Immature natural killer cell (primary cell): ENCODE data around the gene ST8SIA3. TPM values are rescaled to one million over a fixed set of nuclear protein-coding genes. Genes with fewer than 3 reads are reported as not detected.

Experiments used
- DNase-seq, 3 donors: peaks; one replicate each; pipeline ENCODE4 v3.0.0; 2022; ENCODE audit warnings: mixed read lengths in 1 of 3
- H3K27ac Mint-ChIP-seq, 6 donors: one replicate each; pipeline ENCODE4 v1.8.0; 2020; ENCODE audit warnings: mixed read lengths in 6 of 6, mild to moderate bottlenecking in 5 of 6, inconsistent platforms in 4 of 6, moderate library complexity in 3 of 6
- H3K27me3 Mint-ChIP-seq, 3 donors: one replicate each; pipeline ENCODE4 v1.8.0; 2020 to 2021; ENCODE audit warnings: low read depth in 3 of 3, mild to moderate bottlenecking in 3 of 3, mixed read lengths in 3 of 3, moderate library complexity in 3 of 3, inconsistent platforms in 1 of 3
- H3K36me3 Mint-ChIP-seq, 3 donors: one replicate each; pipeline ENCODE4 v1.8.0; 2020; ENCODE audit warnings: mixed read lengths in 3 of 3, inconsistent platforms in 2 of 3, mild to moderate bottlenecking in 2 of 3
- H3K4me1 Mint-ChIP-seq, 2 donors: one replicate each; pipeline ENCODE4 v1.8.0; 2020; ENCODE audit warnings: inconsistent platforms in 2 of 2, mild to moderate bottlenecking in 2 of 2, mixed read lengths in 2 of 2, moderate library complexity in 1 of 2
- H3K4me3 Mint-ChIP-seq, 5 donors: one replicate each; pipeline ENCODE4 v1.8.0; 2020; ENCODE audit warnings: mild to moderate bottlenecking in 5 of 5, mixed read lengths in 5 of 5, inconsistent platforms in 3 of 5, moderate library complexity in 3 of 5
- H3K9me3 Mint-ChIP-seq, 6 donors: one replicate each; pipeline ENCODE4 v1.8.0; 2020; ENCODE audit warnings: mild to moderate bottlenecking in 6 of 6, mixed read lengths in 6 of 6, inconsistent platforms in 4 of 6, moderate library complexity in 3 of 6
- polyA plus RNA-seq, 3 donors: library from polyadenylated mRNA; unstranded; fragments of 300-500 nt; fragmentation: Illumina TruSeq; gene quantifications; one replicate each; pipeline ENCODE4 v1.2.3, GENCODE V29; 2021

Gene ST8SIA3, protein sequence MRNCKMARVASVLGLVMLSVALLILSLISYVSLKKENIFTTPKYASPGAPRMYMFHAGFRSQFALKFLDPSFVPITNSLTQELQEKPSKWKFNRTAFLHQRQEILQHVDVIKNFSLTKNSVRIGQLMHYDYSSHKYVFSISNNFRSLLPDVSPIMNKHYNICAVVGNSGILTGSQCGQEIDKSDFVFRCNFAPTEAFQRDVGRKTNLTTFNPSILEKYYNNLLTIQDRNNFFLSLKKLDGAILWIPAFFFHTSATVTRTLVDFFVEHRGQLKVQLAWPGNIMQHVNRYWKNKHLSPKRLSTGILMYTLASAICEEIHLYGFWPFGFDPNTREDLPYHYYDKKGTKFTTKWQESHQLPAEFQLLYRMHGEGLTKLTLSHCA
- not detected for polyA plus RNA-seq

DNA sequence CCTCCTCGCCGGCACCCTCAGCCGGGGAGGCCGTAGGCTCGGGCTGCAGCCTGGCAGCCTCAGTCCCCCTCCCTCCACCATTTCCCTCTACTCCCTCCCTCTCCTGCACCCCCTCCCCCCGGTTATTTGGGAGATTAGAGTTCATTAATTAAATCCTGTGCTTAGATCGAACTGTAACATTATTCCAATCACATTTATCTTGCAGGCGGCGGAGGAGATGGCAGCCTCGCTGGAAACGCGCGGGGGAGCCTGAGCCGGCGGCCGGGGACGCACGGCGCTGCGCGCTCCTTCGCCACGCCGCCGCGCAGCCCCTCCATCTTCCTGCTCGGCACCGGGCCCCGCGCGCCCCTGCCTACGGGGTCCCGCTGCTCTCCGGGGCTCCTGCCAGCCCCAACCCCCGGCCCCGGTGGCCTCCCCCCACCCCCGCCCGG lies at the start of gene ST8SIA3:
Gene ST8SIA3, plus strand, starts transcription at position 287 of the 431 bp plus-strand sequence. CDS start 290 bp downstream, outside the sequence.
- Mint-ChIP-seq H3K9me3 (peaks cover 4 to 23% (median 13%) of the 10 kb centered on the region in 6 donors), H3K27ac (no peak within 1 kb of the TSS), H3K4me1 (no peaks in the 10 kb centered on the region), H3K36me3 (peaks cover 0 to 9% (median 5%) of the 10 kb centered on the region in 3 donors), H3K4me3 (no peak within 1 kb of the TSS), H3K27me3 (peaks cover 10 to 36% (median 15%) of the 10 kb centered on the region in 3 donors)
- no peak for DNase-seq

DNA sequence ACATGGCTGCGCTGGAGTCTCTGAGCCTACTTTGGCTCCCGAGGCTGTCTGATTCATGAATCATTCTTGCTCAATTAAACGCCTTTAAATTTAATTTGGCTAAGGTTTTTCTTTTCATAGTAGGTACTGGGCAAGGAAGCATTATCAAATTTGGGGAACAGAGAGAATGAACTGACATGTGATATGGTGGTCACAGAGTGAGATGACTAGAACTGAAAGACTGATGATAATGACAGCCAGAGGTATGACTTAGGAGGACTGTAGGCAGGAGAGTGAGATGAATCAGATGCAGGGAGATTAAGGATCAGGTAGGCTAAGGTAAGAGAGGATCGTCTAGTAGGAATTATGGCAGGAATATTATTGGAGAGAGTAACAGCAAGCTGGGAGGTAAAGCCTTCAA lies 40.9 kb upstream of the ST8SIA3 start:
- H3K4me1 Mint-ChIP-seq: no peaks in the 10 kb centered on the region

DNA sequence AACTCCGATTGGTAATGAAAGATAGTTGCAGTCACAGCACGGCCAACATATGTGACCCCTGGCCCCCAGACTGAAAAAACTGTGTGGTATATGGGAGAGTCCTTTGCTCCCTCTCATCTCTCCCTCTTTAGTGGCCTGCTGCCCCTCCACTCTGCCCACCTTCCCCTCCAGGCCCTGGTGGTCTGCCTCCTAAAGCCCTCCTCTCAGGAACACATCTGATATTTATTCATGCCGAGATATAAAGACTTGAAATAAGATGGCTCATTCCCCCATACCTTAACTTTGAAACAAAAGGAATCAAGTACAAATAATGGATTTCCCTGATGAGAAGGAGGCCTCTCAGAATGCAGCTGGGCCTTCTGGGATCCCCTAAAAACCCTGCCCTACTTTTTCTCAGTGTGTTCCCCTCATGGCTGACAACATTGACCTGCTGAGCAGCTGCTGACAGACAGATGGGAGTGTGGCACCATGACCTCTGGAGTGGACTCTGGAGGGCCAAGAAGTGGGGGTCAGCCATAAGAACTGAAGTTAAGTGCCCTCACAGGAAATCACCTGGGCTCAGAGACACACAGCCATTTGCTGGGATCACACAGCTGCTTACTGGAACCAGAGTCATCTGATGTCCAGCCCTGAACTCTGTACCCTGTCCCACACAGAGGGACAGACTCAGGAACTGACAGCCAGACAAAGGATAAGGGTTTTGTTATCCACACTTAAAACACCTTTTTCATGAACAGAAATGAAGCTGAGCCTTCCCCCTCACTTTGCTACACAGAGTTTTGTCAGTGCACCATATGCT lies 39.8 kb upstream of the ST8SIA3 start:
- H3K9me3 Mint-ChIP-seq: peaks cover 0 to 5% (median 0%) of the 10 kb centered on the region in 6 donors
- H3K4me1 Mint-ChIP-seq: no peaks in the 10 kb centered on the region
- no peak overlapping the region for H3K27ac Mint-ChIP-seq
- no peak overlapping the region for H3K4me3 Mint-ChIP-seq
- no peak for DNase-seq
- no peaks in the 10 kb centered on the region for H3K36me3 Mint-ChIP-seq
- H3K27me3 Mint-ChIP-seq: peaks cover 0 to 2% (median 2%) of the 10 kb centered on the region in 3 donors

More for the DNA sequence above, 40.9 kb upstream of the ST8SIA3 start:
- DNase-seq: no peak
- Mint-ChIP-seq H3K36me3 (no peaks in the 10 kb centered on the region), H3K27me3 (peaks cover 0 to 2% (median 2%) of the 10 kb centered on the region in 3 donors), H3K9me3 (peaks cover 0 to 5% (median 0%) of the 10 kb centered on the region in 6 donors), H3K27ac (no peak overlapping the region), H3K4me3 (no peak overlapping the region)

DNA sequence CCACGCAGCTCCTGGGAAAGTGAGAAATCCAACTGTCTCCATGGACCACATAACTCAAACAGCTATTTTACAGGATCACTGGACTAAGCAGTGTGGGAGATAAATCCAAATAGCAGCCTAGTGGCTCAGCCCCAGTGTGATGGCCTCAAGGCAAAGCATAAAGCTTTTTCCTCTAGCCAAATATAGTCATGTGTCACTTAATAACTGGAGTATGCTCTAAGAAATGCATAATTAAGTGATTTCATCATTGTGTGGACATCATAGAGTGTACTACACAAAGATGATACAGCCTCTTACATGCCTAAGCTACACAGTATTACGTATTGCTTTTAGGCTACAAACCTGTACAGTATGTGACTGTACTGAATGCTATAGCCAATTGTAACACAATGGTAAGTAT lies 31.8 kb upstream of the ST8SIA3 start:
- no peak for DNase-seq
- Mint-ChIP-seq H3K27me3 (peaks cover 0 to 2% (median 0%) of the 10 kb centered on the region in 3 donors), H3K4me1 (no peaks in the 10 kb centered on the region), H3K27ac (no peak overlapping the region), H3K36me3 (no peaks in the 10 kb centered on the region), H3K9me3 (peaks cover 0 to 2% (median under 1%) of the 10 kb centered on the region in 6 donors), H3K4me3 (no peak overlapping the region)

DNA sequence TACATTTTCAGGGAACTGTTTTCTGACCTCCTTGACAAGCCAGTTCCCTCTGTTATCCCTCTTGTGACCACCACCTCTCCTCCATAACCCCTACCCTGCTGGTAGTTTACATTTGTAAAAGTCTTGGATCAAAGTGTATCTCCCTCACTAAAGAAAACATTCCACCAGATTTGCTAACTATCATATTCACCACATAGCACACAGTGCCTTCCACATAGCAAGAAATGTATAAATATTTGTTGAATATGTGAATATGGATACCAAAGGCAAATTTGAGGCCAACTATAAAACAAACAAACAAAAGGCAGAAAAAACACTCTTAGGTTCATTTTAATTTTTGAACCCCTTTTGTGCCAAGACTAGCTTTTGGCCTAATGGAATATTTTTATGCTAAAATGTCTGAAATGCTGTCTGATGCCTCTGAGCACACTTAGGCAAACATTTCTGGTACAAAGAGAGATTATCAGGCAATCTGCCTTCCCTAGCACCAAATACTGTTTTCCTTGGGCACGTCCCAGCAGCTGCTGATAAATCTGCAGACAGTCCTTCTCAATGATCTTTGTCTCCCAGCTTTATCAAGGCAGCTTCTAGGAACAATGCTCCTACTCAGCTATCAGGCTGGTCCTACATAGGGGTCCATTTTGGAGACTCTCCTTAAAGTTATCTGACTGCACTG lies 26.7 kb upstream of the ST8SIA3 start:
- peaks cover 0 to 6% (median 2%) of the 10 kb centered on the region in 6 donors for H3K9me3 Mint-ChIP-seq
- peaks cover 0 to 2% (median 0%) of the 10 kb centered on the region in 3 donors for H3K27me3 Mint-ChIP-seq
- no peak for DNase-seq
- H3K4me3 Mint-ChIP-seq: no peak overlapping the region
- H3K27ac Mint-ChIP-seq: no peak overlapping the region
- H3K36me3 Mint-ChIP-seq: peaks cover 0 to 3% (median 3%) of the 10 kb centered on the region in 3 donors
- no peaks in the 10 kb centered on the region for H3K4me1 Mint-ChIP-seq

DNA sequence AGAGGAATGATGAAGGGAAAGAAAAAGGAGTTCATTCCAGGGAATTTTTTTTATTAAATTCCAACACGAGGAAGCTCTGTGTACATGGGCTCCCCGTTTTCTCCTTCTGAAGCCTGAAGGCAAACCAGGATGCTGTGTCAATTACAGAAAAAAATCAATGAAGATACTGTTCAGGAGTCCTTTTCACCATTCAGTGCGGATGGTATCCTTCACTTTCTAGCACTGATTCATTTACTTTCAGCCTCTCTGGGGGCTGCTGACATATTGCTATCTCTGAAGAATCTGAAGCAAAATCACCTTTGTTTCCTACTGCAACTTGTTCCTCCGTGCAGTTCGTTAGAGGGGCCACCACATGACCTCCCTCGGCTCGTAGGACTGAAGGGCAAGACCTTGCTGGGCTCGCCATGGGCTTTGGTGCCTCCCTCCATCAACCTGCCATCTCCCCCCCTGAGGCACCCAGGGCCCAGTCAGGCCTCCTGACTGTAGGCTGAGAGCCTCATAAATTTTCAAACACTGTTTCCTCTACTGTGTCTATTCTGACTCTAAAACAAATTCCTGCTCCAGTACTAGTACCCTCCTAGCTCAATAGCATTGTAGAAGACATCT lies 25.5 kb upstream of the ST8SIA3 start:
- Mint-ChIP-seq H3K4me3 (no peak overlapping the region), H3K27me3 (peaks cover 0 to 2% (median 0%) of the 10 kb centered on the region in 3 donors), H3K9me3 (peaks cover 0 to 6% (median 2%) of the 10 kb centered on the region in 6 donors), H3K27ac (no peak overlapping the region), H3K4me1 (no peaks in the 10 kb centered on the region), H3K36me3 (peaks cover 0 to 3% (median 3%) of the 10 kb centered on the region in 3 donors)
- DNase-seq: no peak

DNA sequence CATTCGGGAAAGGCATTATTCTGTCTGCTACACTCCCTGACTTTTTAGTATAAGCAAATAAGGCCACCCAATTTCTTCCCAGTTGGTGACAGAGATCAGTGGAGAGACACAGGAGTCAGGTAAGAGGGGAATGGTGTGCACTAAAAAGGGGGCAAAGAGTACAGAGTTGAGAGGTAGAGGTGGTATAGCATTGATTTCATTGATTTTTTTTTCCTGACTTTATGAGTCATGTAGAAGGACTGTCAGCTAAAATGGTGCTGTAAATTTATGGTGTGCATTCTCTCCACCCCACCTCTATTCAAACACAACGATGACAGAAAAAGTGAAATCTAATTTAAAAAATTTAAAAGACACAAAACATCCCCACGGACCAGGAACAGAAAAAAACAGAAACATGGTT lies 23.7 kb upstream of the ST8SIA3 start:
- Mint-ChIP-seq H3K9me3 (peaks cover 0 to 6% (median 2%) of the 10 kb centered on the region in 6 donors), H3K4me3 (no peak overlapping the region), H3K4me1 (no peaks in the 10 kb centered on the region), H3K36me3 (peaks cover 0 to 3% (median 3%) of the 10 kb centered on the region in 3 donors), H3K27me3 (peaks cover 0 to 2% (median 0%) of the 10 kb centered on the region in 3 donors), H3K27ac (no peak overlapping the region)
- DNase-seq: no peak

DNA sequence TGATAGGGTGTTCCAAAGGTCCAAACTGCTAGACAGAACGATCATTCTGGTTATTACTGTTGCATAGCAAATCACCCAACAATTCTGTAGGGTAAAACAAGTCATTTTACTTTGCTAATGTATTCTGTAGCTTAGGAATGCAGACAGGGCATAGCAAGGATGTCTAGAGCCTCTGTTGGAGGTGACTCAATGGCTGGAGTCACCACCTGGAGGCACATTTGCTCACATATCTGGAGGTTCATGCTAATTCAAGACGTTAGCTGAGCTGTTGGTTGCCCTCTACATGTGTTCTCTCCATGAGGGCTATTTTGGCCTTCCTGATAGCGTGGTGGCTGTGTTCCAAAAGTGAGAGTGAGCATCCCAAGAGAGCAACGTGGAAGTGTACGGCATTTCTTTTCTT lies 22.5 kb upstream of the ST8SIA3 start:
- H3K4me3 Mint-ChIP-seq: no peak overlapping the region
- peaks cover 0 to 3% (median 3%) of the 10 kb centered on the region in 3 donors for H3K36me3 Mint-ChIP-seq
- peaks cover 0 to 6% (median 2%) of the 10 kb centered on the region in 6 donors for H3K9me3 Mint-ChIP-seq
- no peak overlapping the region for H3K27ac Mint-ChIP-seq
- H3K27me3 Mint-ChIP-seq: peaks cover 0 to 2% (median 0%) of the 10 kb centered on the region in 3 donors
- no peaks in the 10 kb centered on the region for H3K4me1 Mint-ChIP-seq
- DNase-seq: no peak

DNA sequence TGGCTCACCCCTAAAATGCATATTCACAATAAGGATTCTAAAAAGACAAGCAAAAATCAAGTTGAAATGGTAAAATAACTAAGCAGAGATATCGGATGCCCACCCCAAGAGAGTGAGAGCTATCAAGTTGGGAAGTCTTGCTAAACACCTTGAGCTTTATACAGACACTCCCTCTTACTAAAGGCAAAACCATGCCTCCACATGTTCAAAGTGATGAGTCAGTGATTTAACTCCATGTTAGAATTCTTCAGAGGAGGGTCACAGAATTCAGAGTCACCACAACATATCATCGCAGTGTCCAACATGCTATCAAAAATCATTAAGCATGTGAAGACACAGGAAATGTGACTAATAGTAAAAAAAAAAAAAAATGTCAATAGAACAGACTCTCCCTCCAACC lies 20.6 kb upstream of the ST8SIA3 start:
- DNase-seq: no peak
- Mint-ChIP-seq H3K36me3 (peaks cover 0 to 3% (median 3%) of the 10 kb centered on the region in 3 donors), H3K27ac (no peak overlapping the region), H3K9me3 (peaks cover 0 to 6% (median 3%) of the 10 kb centered on the region in 6 donors), H3K4me1 (no peaks in the 10 kb centered on the region), H3K4me3 (no peak overlapping the region), H3K27me3 (no peaks in the 10 kb centered on the region)

DNA sequence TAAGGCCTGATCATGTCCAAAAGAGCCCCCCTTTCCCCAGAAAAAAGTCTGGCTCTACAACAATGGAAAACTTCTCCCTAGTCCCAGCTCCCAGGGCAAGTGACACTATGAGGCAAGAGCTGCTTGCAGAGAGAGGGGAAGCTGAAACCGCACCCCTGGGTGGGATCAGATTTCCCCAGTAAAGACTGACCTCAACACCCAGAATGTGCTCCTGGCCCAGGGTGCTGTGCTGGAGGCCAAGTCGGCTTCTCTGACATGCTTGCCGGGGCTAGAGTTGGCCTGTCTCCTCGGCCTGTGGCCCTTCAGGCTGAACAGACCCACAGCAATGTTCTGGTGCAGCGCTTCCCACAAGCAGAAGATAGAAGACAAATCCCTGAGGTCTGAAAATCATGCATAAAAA lies 18.4 kb upstream of the ST8SIA3 start:
- Mint-ChIP-seq H3K36me3 (no peaks in the 10 kb centered on the region), H3K9me3 (peaks cover 0 to 6% (median 1%) of the 10 kb centered on the region in 6 donors), H3K27me3 (peaks cover 0 to 2% (median 2%) of the 10 kb centered on the region in 3 donors), H3K4me3 (no peak overlapping the region), H3K4me1 (no peaks in the 10 kb centered on the region), H3K27ac (no peak overlapping the region)
- no peak for DNase-seq

DNA sequence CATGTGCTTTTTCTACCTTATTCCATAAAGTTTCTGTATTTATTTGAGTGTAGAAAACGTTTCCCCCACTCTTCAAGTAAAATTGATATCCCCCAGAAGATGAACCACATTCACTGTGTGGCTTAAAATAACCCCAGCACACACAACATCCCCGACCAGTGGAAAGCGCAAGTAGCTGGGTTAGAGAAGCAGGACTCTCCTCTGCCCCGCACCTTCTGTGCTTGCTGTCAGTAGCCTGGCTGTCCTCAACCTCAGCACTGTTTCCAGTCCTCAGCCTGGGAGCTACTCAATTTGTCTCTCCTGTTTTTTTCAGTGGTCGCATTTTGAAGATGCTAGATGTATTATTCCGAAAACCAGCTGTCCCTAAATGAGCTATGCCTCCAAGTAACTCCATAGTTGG lies 18.0 kb upstream of the ST8SIA3 start:
- H3K27ac Mint-ChIP-seq: no peak overlapping the region
- DNase-seq: no peak
- H3K4me3 Mint-ChIP-seq: no peak overlapping the region
- peaks cover 2 to 3% (median 2%) of the 10 kb centered on the region in 3 donors for H3K27me3 Mint-ChIP-seq
- H3K36me3 Mint-ChIP-seq: no peaks in the 10 kb centered on the region
- peaks cover 0 to 6% (median 1%) of the 10 kb centered on the region in 6 donors for H3K9me3 Mint-ChIP-seq
- H3K4me1 Mint-ChIP-seq: no peaks in the 10 kb centered on the region

DNA sequence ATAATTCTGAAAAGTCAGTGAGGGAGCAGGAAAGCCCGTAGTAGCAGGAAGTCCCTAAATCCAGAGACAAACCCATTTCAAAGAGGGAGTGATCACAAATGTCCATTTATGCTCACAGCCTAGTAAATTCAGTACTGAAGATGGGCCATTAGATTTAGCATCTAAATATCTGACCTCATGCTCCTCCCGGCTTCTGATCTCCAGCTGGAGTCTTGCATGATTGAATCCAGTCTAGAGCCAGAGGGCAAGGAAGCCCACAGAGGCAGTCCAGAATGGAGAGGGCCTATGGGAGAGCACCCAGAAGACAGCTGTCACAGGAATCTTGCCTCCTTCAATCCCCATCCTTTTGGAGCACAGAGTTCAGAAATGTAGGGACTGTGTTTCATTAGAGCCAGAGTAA lies 16.0 kb upstream of the ST8SIA3 start:
- H3K9me3 Mint-ChIP-seq: peaks cover 0 to 6% (median 1%) of the 10 kb centered on the region in 6 donors
- DNase-seq: no peak
- peaks cover 2 to 3% (median 2%) of the 10 kb centered on the region in 3 donors for H3K27me3 Mint-ChIP-seq
- no peak overlapping the region for H3K4me3 Mint-ChIP-seq
- H3K36me3 Mint-ChIP-seq: peaks cover 0 to 3% (median 0%) of the 10 kb centered on the region in 3 donors
- H3K27ac Mint-ChIP-seq: no peak overlapping the region
- H3K4me1 Mint-ChIP-seq: no peaks in the 10 kb centered on the region

DNA sequence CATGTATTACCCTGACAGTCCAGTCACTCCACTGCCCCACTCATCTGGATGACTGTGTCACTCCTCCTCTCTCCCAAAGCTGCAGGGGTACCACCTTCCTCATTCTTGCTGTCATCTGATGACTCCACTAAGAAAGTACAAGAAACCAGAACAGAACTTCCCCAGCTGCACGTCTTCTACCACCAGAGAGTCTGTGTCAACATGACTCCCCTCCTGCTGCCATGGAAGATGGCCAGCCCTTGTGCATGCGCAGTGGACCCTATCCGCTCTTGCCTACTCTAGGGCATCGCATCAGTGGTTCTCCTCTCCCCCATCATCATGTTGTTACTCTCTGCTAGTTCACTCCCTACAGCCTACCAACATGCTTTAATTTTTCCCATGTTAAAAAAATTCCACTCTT lies 14.5 kb upstream of the ST8SIA3 start:
- DNase-seq: no peak
- Mint-ChIP-seq H3K36me3 (peaks cover 0 to 3% (median 0%) of the 10 kb centered on the region in 3 donors), H3K27me3 (peaks cover 2 to 6% (median 2%) of the 10 kb centered on the region in 3 donors), H3K27ac (no peak overlapping the region), H3K4me1 (no peaks in the 10 kb centered on the region), H3K9me3 (peaks cover 0 to 6% (median 1%) of the 10 kb centered on the region in 6 donors), H3K4me3 (no peak overlapping the region)
